ENCODE measurements around the gene BNIP5. TPM values are rescaled to one million over a fixed set of nuclear protein-coding genes. Genes with fewer than 3 reads are reported as not detected.
A peak's percentile ranks its signal among the peaks of the same experiment; 100 is the strongest.
"Not testable (repeated sequence)": the region's sequence is repeated elsewhere in the genome, so short reads cannot be mapped to it uniquely, and the experiment has no call there.

The BNIP5 gene
- total RNA-seq, 1 donor from 2014 or later = not detected

GRCh38 chr6:36368421-36368820 is 31.7 kb upstream of the BNIP5 start:
- intact Hi-C loops (cut with micrococcal nuclease) = no loop called here
- ATAC-seq = no peak
- no peak for DNase-seq

- intact Hi-C loops (cut with micrococcal nuclease) = no loop called here
- no peak for DNase-seq
- no peak for ATAC-seq
Observed at GRCh38 chr6:36367743-36368142, 31.1 kb upstream of the BNIP5 start.

- DNase-seq (no peak), ATAC-seq (no peak)
- intact Hi-C loops (cut with micrococcal nuclease) = no loop called here
Observed at GRCh38 chr6:36364669-36365479, 28.2 kb upstream of the BNIP5 start.

GRCh38 chr6:36364061-36364635 is 27.5 kb upstream of the BNIP5 start:
- DNase-seq; ATAC-seq; intact Hi-C loops (cut with micrococcal nuclease): not testable (repeated sequence)

GRCh38 chr6:36363371-36363752 is 26.7 kb upstream of the BNIP5 start:
- ATAC-seq; DNase-seq; intact Hi-C loops (cut with micrococcal nuclease): not testable (repeated sequence)

GRCh38 chr6:36362551-36363370 is 26.1 kb upstream of the BNIP5 start:
- DNase-seq (no peak), ATAC-seq (no peak)
- intact Hi-C loops (cut with micrococcal nuclease) = no loop called here

GRCh38 chr6:36361071-36361470 is 24.4 kb upstream of the BNIP5 start:
- ATAC-seq (peak; percentile 19), DNase-seq (no peak)
- intact Hi-C loops (cut with micrococcal nuclease) = no loop called here

- peak; percentile 81 for DNase-seq
- peak; percentile 92 for ATAC-seq
- intact Hi-C loops (cut with micrococcal nuclease) = no loop called here
Observed at GRCh38 chr6:36360241-36361054, 23.8 kb upstream of the BNIP5 start.

- DNase-seq (no peak), ATAC-seq (peak; percentile 22)
- intact Hi-C loops (cut with micrococcal nuclease) = loop anchor here (5.0 kb wide), 1 partner anchor 56 kb away; no protein-coding TSS in a partner anchor
Observed at GRCh38 chr6:36358226-36358915, 21.7 kb upstream of the BNIP5 start.

- ATAC-seq = no peak
- intact Hi-C loops (cut with micrococcal nuclease) = loop anchor here (5.0 kb wide), 1 partner anchor 56 kb away; no protein-coding TSS in a partner anchor
Observed at GRCh38 chr6:36357872-36358225, 21.2 kb upstream of the BNIP5 start.

GRCh38 chr6:36355819-36356218 is 19.1 kb upstream of the BNIP5 start:
- intact Hi-C loops (cut with micrococcal nuclease) = loop anchor here (5.0 kb wide), 1 partner anchor 54 kb away; no protein-coding TSS in a partner anchor
- DNase-seq = no peak
- no peak for ATAC-seq

More at GRCh38 chr6:36357872-36358225, 21.2 kb upstream of the BNIP5 start:
- DNase-seq = no peak

- no peak for DNase-seq
- intact Hi-C loops (cut with micrococcal nuclease) = no loop called here
- no peak for ATAC-seq
Observed at GRCh38 chr6:36353411-36353915, 16.8 kb upstream of the BNIP5 start.

- ATAC-seq = no peak
- intact Hi-C loops (cut with micrococcal nuclease) = no loop called here
- DNase-seq = no peak
Observed at GRCh38 chr6:36352477-36353157, 15.9 kb upstream of the BNIP5 start.

GRCh38 chr6:36350681-36351571 is 14.2 kb upstream of the BNIP5 start:
- ATAC-seq = peak; percentile 55
- DNase-seq = no peak

GRCh38 chr6:36350082-36350481 is 13.4 kb upstream of the BNIP5 start:
- DNase-seq = no peak
- peak; percentile 15 for ATAC-seq
- intact Hi-C loops (cut with micrococcal nuclease) = no loop called here

More at GRCh38 chr6:36350681-36351571, 14.2 kb upstream of the BNIP5 start:
- intact Hi-C loops (cut with micrococcal nuclease) = no loop called here

- no peak for ATAC-seq
- DNase-seq = no peak
- intact Hi-C loops (cut with micrococcal nuclease) = no loop called here
Observed at GRCh38 chr6:36349240-36349639, 12.6 kb upstream of the BNIP5 start.

GRCh38 chr6:36347621-36348020 is 10.9 kb upstream of the BNIP5 start:
- no peak for ATAC-seq
- intact Hi-C loops (cut with micrococcal nuclease) = no loop called here
- DNase-seq = no peak

Measured in left ventricle myocardium superior (tissue), 1 donor.